Ovary (tissue), 3 donors: ENCODE results near the gene ANO6.

Source experiments
- CTCF ChIP-seq, 3 donors: fragments of 450-650 bp in 2 of 3; fragments of 200-600 bp in 1 of 3; IDR thresholded peaks; one replicate each; pipeline versions ENCODE4 v1.5.1 to v1.8.0; 2016 to 2022; ENCODE audit warnings: antibody characterized with exemption in 3 of 3, mild to moderate bottlenecking in 1 of 3
- EP300 ChIP-seq: sonication (generic); formaldehyde crosslinking; IDR thresholded peaks from one replicate; pipeline ENCODE4 v1.6.1; 2017; ENCODE audit warnings: antibody characterized with exemption
- POLR2A ChIP-seq: fragments of 450-650 bp; IDR thresholded peaks from one replicate; pipeline ENCODE4 v1.6.1; 2017; ENCODE audit warnings: antibody characterized with exemption, mild to moderate bottlenecking, moderate library complexity
- donor health status: DM: no; HTN: no; CAD: no.

- TF ChIP-seq CTCF (IDR thresholded peaks at IDR 0.05) (no peak), POLR2A (no peak), EP300 (no peak)
Measured at GRCh38 chr12:45425426-45425825, 209.5 kb downstream of the ANO6 start.
